Mucosa of rectum (tissue), 2 donors: ENCODE results near the gene LRIG1.
A peak's percentile ranks its signal among the peaks of the same experiment; 100 is the strongest.

Source experiments
- H3K27ac ChIP-seq, 2 donors: one replicate each; pipeline ENCODE4 v1.7.0; 2013; ENCODE audit warnings: inconsistent platforms in 2 of 2, low read depth in 2 of 2, low read length in 2 of 2
- H3K27me3 ChIP-seq, 2 donors: one replicate each; pipeline ENCODE4 v1.7.0; 2013; ENCODE audit warnings: low read length in 2 of 2; ENCODE audit not compliant: control insufficient read depth in 2 of 2, insufficient read depth in 2 of 2
- H3K36me3 ChIP-seq, 2 donors: one replicate each; pipeline ENCODE4 v1.7.0; 2013; ENCODE audit warnings: low read length in 2 of 2; ENCODE audit not compliant: control insufficient read depth in 2 of 2, insufficient read depth in 2 of 2
- H3K4me1 ChIP-seq, 2 donors: one replicate each; pipeline ENCODE4 v1.7.0; 2013; ENCODE audit warnings: low read length in 2 of 2, mild to moderate bottlenecking in 1 of 2; ENCODE audit not compliant: control insufficient read depth in 2 of 2, insufficient read depth in 2 of 2
- H3K4me3 ChIP-seq, 2 donors: one replicate each; pipeline ENCODE4 v1.7.0; 2013; ENCODE audit warnings: low read length in 2 of 2
- H3K9ac ChIP-seq, 2 donors: one replicate each; pipeline ENCODE4 v1.7.0; 2013; ENCODE audit warnings: low read length in 2 of 2, low read depth in 1 of 2, mild to moderate bottlenecking in 1 of 2
- H3K9me3 ChIP-seq, 2 donors: one replicate each; pipeline ENCODE4 v1.7.0; 2013; ENCODE audit warnings: low read length in 2 of 2; ENCODE audit not compliant: control insufficient read depth in 2 of 2
- donor health status: healthy.
- donor health status: Normal muscosa, but diverticular disease.

The LRIG1 gene

GRCh38 chr3:66507423-66508260 lies 6.8 kb upstream of the LRIG1 start:
- Histone ChIP-seq H3K27ac (peak overlapping the region; percentile 40 to 54), H3K36me3 (no peaks in the 10 kb centered on the region), H3K9ac (no peak overlapping the region), H3K27me3 (no peaks in the 10 kb centered on the region), H3K4me1 (peaks cover 9 to 16% of the 10 kb centered on the region in 2 donors), H3K9me3 (no peaks in the 10 kb centered on the region), H3K4me3 (no peak overlapping the region)

GRCh38 chr3:66506154-66506553 lies 5.3 kb upstream of the LRIG1 start:
- Histone ChIP-seq H3K36me3 (no peaks in the 10 kb centered on the region), H3K4me3 (no peak overlapping the region), H3K9me3 (no peaks in the 10 kb centered on the region), H3K27ac (no peak overlapping the region), H3K4me1 (peaks cover 15 to 22% of the 10 kb centered on the region in 2 donors), H3K9ac (no peak overlapping the region), H3K27me3 (no peaks in the 10 kb centered on the region)

- Histone ChIP-seq H3K4me1 (peaks cover 15 to 22% of the 10 kb centered on the region in 2 donors), H3K9ac (no peak overlapping the region), H3K27me3 (no peaks in the 10 kb centered on the region), H3K27ac (peak overlapping the region in 1 of 2 donors; percentile 13), H3K9me3 (no peaks in the 10 kb centered on the region), H3K36me3 (no peaks in the 10 kb centered on the region), H3K4me3 (no peak overlapping the region)
Measured at GRCh38 chr3:66504850-66505641, 4.2 kb upstream of the LRIG1 start.

GRCh38 chr3:66502981-66503380 lies 2.2 kb upstream of the LRIG1 start:
- H3K36me3 ChIP-seq = no peaks in the 10 kb centered on the region
- no peaks in the 10 kb centered on the region for H3K27me3 ChIP-seq
- no peaks in the 10 kb centered on the region for H3K9me3 ChIP-seq
- H3K27ac ChIP-seq = no peak overlapping the region
- no peak overlapping the region for H3K4me3 ChIP-seq
- no peak overlapping the region for H3K9ac ChIP-seq
- peaks cover 17 to 31% of the 10 kb centered on the region in 2 donors for H3K4me1 ChIP-seq

- Histone ChIP-seq H3K4me1 (peaks cover 18 to 35% of the 10 kb centered on the region in 2 donors), H3K27ac (no peak overlapping the region), H3K36me3 (no peaks in the 10 kb centered on the region), H3K27me3 (no peaks in the 10 kb centered on the region), H3K9me3 (no peaks in the 10 kb centered on the region), H3K4me3 (no peak overlapping the region), H3K9ac (no peak overlapping the region)
Measured at GRCh38 chr3:66502245-66502874, 1.5 kb upstream of the LRIG1 start.

GRCh38 chr3:66501483-66502244 lies 842 bp upstream of the LRIG1 start:
- peaks cover 24 to 42% of the 10 kb centered on the region in 2 donors for H3K4me1 ChIP-seq
- H3K27ac ChIP-seq = peak overlapping the region; percentile 28 to 35
- peak overlapping the region; percentile 43 to 63 for H3K9ac ChIP-seq
- H3K9me3 ChIP-seq = no peaks in the 10 kb centered on the region
- H3K4me3 ChIP-seq = peak overlapping the region; percentile 73 to 80
- H3K36me3 ChIP-seq = no peaks in the 10 kb centered on the region
- no peaks in the 10 kb centered on the region for H3K27me3 ChIP-seq

GRCh38 chr3:66499881-66500575 lies 794 bp downstream of the LRIG1 start:
- peaks cover 37 to 54% of the 10 kb centered on the region in 2 donors for H3K4me1 ChIP-seq
- peak overlapping the region; percentile 88 to 91 for H3K27ac ChIP-seq
- no peaks in the 10 kb centered on the region for H3K27me3 ChIP-seq
- H3K9me3 ChIP-seq = no peaks in the 10 kb centered on the region
- H3K4me3 ChIP-seq = peak overlapping the region; percentile 80 to 100
- H3K9ac ChIP-seq = peak overlapping the region; percentile 88 to 94
- H3K36me3 ChIP-seq = no peaks in the 10 kb centered on the region

- Histone ChIP-seq H3K4me3 (peak overlapping the region; percentile 80 to 100), H3K4me1 (peaks cover 44 to 56% of the 10 kb centered on the region in 2 donors), H3K9ac (peak overlapping the region; percentile 71 to 88), H3K9me3 (no peaks in the 10 kb centered on the region), H3K36me3 (no peaks in the 10 kb centered on the region), H3K27ac (peak overlapping the region; percentile 56 to 59), H3K27me3 (no peaks in the 10 kb centered on the region)
Measured at GRCh38 chr3:66498687-66499621, 1.9 kb downstream of the LRIG1 start.
